Stimulated activated CD8-positive, alpha-beta memory T cell treated with anti-CD3 and anti-CD28 coated beads, Interleukin-12 subunit alpha, Interleukin-12 subunit beta, amount 100 ng/mL, for 1 hour (primary cell): ENCODE data around the gene NELL1.

Experiments used
- DNase-seq: peaks from one replicate; pipeline ENCODE4 v3.0.0-alpha.2; 2020; ENCODE audit warnings: low read depth

The NELL1 gene

GRCh38 chr11:21564833-21565682 lies 895.7 kb downstream of the NELL1 start:
- no peak for DNase-seq

- DNase-seq = no peak
Measured at GRCh38 chr11:21566521-21567117, 897.2 kb downstream of the NELL1 start.

GRCh38 chr11:21567645-21568290 lies 898.4 kb downstream of the NELL1 start:
- no peak for DNase-seq

- DNase-seq = no peak
Measured at GRCh38 chr11:21572210-21572609, 902.8 kb downstream of the NELL1 start.

- DNase-seq = no peak
Measured at GRCh38 chr11:21582791-21583190, 913.4 kb downstream of the NELL1 start.

- DNase-seq = no peak
Measured at GRCh38 chr11:21588754-21589153, 919.4 kb downstream of the NELL1 start.

- no peak for DNase-seq
Measured at GRCh38 chr11:21602699-21603098, 933.3 kb downstream of the NELL1 start.

- DNase-seq = no peak
Measured at GRCh38 chr11:21603886-21604285, 934.5 kb downstream of the NELL1 start.

- no peak for DNase-seq
Measured at GRCh38 chr11:21604564-21604963, 935.2 kb downstream of the NELL1 start.

- DNase-seq = no peak
Measured at GRCh38 chr11:21612326-21612725, 942.9 kb downstream of the NELL1 start.

GRCh38 chr11:21614961-21615360 lies 945.6 kb downstream of the NELL1 start:
- no peak for DNase-seq

- no peak for DNase-seq
Measured at GRCh38 chr11:21615955-21616371, 946.6 kb downstream of the NELL1 start.

- no peak for DNase-seq
Measured at GRCh38 chr11:21622566-21622965, 953.2 kb downstream of the NELL1 start.

GRCh38 chr11:21622995-21623394 lies 953.6 kb downstream of the NELL1 start:
- DNase-seq = no peak
